Epithelial cell of esophagus (primary cell): ENCODE results near the gene CDCA4.
A peak's percentile ranks its signal among the peaks of the same experiment; 100 is the strongest.

Experiments
- DNase-seq: peaks from one replicate; pipeline ENCODE4 v3.0.0; 2010; ENCODE audit warnings: low read depth
- H3K4me3 ChIP-seq: 2 replicates; pipeline ENCODE4 v1.5.1; 2011; ENCODE audit warnings: mild to moderate bottlenecking, low read length, control low read depth
- TF ChIP-seq, protein P1 (sequence below): IDR thresholded peaks from 2 replicates; pipeline ENCODE4 v1.5.1; 2011; ENCODE audit warnings: low read depth, mild to moderate bottlenecking, low read length, control low read depth, inconsistent platforms; ENCODE audit not compliant: insufficient read depth; ENCODE audit errors: missing control alignments

CDCA4 gene

DNA sequence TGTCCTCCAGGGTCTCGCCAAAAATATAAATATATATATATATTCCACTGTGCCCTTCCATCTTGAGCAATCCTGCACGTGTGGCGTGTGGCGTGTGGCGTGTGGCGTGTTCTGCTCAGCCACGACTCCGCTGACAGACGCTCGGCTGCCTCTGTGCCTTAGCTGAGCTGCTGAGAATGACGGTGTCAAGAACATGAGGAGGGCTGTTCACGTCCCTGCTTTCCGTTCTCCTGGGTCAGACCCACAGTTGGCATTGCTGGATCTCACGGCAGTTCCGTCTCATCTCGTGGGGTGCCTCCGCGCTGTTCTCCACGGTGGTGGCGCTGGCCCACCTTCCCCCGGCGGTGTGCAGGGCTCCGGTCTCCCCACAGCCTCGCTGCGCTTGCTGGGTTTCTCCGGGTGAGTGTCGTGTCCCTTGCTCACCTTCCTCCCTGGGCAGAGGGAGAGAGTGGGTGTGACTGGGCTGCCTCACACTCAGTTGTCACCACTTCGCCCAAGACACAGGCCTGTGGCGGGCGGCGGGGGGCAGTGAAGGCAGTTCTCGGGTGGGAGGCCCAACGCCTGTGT, 34.9 kb upstream of the CDCA4 start:
- TF ChIP-seq, protein P1, sequence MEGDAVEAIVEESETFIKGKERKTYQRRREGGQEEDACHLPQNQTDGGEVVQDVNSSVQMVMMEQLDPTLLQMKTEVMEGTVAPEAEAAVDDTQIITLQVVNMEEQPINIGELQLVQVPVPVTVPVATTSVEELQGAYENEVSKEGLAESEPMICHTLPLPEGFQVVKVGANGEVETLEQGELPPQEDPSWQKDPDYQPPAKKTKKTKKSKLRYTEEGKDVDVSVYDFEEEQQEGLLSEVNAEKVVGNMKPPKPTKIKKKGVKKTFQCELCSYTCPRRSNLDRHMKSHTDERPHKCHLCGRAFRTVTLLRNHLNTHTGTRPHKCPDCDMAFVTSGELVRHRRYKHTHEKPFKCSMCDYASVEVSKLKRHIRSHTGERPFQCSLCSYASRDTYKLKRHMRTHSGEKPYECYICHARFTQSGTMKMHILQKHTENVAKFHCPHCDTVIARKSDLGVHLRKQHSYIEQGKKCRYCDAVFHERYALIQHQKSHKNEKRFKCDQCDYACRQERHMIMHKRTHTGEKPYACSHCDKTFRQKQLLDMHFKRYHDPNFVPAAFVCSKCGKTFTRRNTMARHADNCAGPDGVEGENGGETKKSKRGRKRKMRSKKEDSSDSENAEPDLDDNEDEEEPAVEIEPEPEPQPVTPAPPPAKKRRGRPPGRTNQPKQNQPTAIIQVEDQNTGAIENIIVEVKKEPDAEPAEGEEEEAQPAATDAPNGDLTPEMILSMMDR = no peak
- no peak for DNase-seq
- no peak overlapping the region for H3K4me3 ChIP-seq

DNA sequence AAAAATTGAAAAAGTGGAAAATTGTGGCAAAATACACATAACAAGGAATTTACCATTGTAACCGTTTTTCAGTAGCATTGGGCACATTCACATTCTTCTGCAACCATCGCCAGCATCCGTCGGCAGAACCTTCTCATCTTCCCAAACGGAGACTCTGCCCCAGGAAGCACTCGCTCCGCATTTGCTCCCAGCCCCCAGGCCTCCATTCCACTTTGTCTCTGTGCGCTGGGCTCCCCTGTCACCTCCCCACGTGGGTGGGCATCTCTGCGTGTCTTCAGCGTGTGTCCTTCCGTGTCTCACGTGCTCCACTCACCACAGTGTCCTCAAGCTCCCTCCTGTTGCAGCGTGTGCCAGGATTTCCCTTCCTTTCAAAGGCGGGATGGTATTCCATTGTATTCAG, 34.5 kb upstream of the CDCA4 start:
- no peak overlapping the region for H3K4me3 ChIP-seq
- TF ChIP-seq, protein P1 = no peak
- DNase-seq = no peak

DNA sequence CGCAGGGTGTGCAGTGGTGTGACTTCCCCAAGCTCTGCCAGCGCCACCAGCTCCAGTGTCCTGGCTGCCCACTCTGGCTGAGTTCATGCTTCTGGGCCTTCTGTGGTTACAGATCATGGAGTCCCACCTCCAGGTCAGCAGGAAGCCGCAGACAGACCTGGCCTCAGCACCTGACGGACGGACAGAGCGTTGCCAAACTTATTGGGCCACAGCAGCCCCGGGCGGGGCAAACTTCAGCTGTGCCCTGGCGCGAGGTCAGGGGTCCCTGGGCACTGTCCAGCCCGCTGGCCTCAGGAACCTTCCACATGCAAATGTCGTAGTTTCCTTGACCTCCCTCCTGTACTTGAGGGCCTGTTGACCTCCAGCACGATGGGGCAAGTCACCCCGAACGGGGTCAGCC, 33.1 kb upstream of the CDCA4 start:
- TF ChIP-seq, protein P1 = no peak
- H3K4me3 ChIP-seq = no peak overlapping the region
- no peak for DNase-seq

DNA sequence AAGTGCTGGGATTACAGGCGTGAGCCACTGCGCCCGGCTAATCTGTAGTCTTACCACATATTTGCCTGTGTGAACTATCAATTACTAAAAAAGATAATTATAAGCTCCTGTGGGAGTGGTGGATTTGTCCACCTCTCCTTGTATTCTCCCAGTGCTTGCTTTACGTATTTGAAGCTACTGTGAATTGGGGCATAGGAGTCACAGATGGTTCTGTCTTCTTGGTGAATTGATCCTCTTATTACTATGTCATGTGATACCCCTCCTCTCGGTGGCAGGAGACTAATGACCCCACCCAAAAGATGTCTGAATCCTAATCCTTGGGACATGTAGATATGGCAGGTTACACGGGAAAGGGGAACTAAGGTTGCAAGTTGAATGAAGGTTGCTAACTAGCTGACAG, 32.5 kb upstream of the CDCA4 start:
- H3K4me3 ChIP-seq = no peak overlapping the region
- TF ChIP-seq, protein P1 = no peak
- DNase-seq = no peak

DNA sequence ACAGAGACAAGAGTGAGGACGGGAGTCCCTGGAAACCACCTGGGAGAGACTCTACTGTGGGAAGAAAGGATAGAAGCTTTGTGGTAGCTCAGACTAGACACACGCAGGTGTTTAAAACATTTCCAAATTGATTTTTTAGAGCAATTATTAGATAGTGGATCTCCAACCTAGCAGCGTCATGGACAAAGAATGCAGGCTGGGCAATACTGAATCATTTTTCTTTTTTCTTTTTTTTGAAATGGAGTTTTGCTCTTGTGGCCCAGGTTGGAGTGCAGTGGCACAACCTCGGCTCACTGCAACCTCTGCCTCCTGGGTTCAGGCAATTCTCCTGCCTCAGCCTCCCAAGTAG, 31.2 kb upstream of the CDCA4 start:
- TF ChIP-seq, protein P1 = no peak
- DNase-seq = no peak
- no peak overlapping the region for H3K4me3 ChIP-seq

DNA sequence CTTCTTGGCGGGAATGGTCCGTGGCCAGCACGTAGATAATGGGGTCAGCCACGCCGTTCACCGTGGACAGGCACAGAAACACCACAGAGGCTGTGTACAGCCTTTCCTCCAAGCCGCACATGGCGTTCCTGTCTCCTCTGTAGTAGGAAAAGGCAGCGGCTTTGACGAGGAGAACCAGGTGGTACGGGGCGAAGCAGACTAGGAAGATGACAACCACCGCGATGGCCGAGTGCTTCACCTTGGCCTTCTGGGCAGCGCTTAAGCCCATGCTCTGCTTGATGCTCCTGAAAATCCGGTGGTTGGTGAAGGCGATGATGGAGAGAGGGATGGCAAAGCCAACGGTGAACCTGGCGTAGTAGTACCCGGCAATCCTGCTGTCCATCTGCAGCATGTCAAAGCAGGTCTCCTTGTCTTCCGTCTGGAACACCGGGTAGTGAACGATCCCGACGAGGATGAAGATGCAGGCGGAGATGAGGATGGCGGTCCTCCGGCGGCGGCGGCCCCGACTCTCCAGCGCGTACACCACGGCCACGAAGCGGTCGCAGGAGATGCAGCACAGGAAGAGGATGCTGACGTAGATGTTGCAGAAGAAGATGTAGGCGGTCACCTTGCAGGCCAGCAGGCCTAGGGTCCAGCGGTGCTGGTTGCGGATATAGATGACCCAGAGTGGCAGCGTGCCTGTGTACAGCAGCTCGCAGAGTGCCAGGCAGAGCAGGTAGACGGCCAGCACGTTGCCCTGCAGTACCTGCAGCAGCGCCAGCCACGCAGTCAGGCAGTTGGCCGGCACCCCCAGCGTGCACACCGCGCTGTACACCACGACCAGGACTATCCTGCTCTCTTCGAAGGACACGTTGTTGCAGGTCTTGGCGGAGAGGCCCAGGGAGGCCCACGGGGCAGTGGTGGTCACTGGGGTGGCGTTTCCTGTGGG, 30.6 kb upstream of the CDCA4 start:
- H3K4me3 ChIP-seq = no peak overlapping the region
- DNase-seq = no peak
- TF ChIP-seq, protein P1 = no peak

DNA sequence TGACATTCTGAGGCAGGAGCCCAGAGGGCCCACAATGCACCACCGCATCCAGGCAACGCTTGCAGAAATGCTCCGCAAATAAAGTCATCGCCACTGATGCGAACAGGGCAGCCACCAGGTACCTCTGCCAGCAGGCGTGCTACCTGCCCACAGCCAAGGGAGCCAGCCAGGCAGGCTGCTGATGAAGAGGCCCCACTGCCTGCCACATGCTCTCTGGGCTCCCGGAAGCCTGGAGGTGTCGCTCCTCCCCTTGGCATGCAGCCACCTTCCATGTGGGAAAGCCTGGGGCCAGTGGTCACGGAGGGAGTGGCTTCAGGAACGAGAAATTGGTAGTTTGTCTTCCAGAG, 29.6 kb upstream of the CDCA4 start:
- TF ChIP-seq, protein P1 = no peak
- no peak overlapping the region for H3K4me3 ChIP-seq
- peak; percentile 71 for DNase-seq
